HepG2 (cell line): ENCODE results near the gene TMEM221. TPM values are rescaled to one million over a fixed set of nuclear protein-coding genes. Genes with fewer than 3 reads are reported as not detected.

Experiments
- ATM ChIP-seq: fragments of 450-650 bp; IDR thresholded peaks from 2 replicates; pipeline ENCODE4 v1.7.1; 2017; ENCODE audit warnings: mild to moderate bottlenecking, borderline replicate concordance
- IRF2 ChIP-seq: IDR thresholded peaks from 2 replicates; pipeline ENCODE4 v1.6.1; 2018; ENCODE audit warnings: missing genetic modification reagents, missing compliant biosample characterization
- ISX ChIP-seq: sonication (generic); formaldehyde crosslinking; conservative IDR thresholded peaks from 2 replicates; pipeline ENCODE4 v1.5.0; 2020; ENCODE audit warnings: missing genetic modification reagents
- KLF16 ChIP-seq, 2 experiments: sonication (generic) in 1 of 2; formaldehyde crosslinking in 1 of 2; IDR thresholded peaks; 2 replicates each; pipeline versions ENCODE4 v1.6.1 to v1.8.0; 2016 to 2023; ENCODE audit warnings: missing genetic modification reagents in 2 of 2, missing compliant biosample characterization in 1 of 2
- ZNF629 ChIP-seq: sonication (generic); formaldehyde crosslinking; conservative IDR thresholded peaks from 2 replicates; pipeline ENCODE4 v1.5.0; 2020; ENCODE audit warnings: missing genetic modification reagents
- polyA plus RNA-seq, 8 experiments: library from polyadenylated mRNA; depleted of rRNA in 3 of 8; stranded (reverse) in 7 of 8; unstranded in 1 of 8; fragments of >200 nt; fragmentation: Illumina TruSeq in 4 of 8; extraction: Trizol in 4 of 8; gene quantifications; 2 replicates each; pipeline versions ENCODE4 v1.2.1 to v1.2.3, GENCODE V29; 2011 to 2016; ENCODE audit warnings: low read depth in 4 of 8, missing spikeins in 1 of 8, mixed read lengths in 1 of 8; ENCODE audit not compliant: insufficient read depth in 1 of 8
- total RNA-seq, 5 experiments: library from RNA; depleted of rRNA; stranded (reverse); fragments of >200 nt; fragmentation: Illumina TruSeq; extraction: Trizol; gene quantifications; 2 replicates each; pipeline ENCODE4 v1.2.3, GENCODE V29; 2016; ENCODE audit warnings: low read depth in 1 of 5
- TF ChIP-seq, protein P1 (sequence below), 2 experiments: sonication (generic) in 1 of 2; formaldehyde crosslinking in 1 of 2; IDR thresholded peaks; 2 replicates each; pipeline versions ENCODE4 v1.4.0 to v1.6.1; 2018 to 2020; ENCODE audit warnings: missing genetic modification reagents in 2 of 2, borderline replicate concordance in 1 of 2, low read depth in 1 of 2, mild to moderate bottlenecking in 1 of 2, missing biosample characterization in 1 of 2
- TF ChIP-seq, protein P2 (sequence below): sonication (generic); formaldehyde crosslinking; IDR thresholded peaks from 2 replicates; pipeline ENCODE4 v1.8.0; 2022; ENCODE audit warnings: missing genetic modification reagents, mild to moderate bottlenecking, inconsistent platforms, borderline replicate concordance

The TMEM221 gene
- total and polyA plus RNA-seq, 2 of the 13 experiments (the other 11 are each of a cell fraction or from before 2014, with no cell fraction given): 0.33 to 0.77 TPM

- TF ChIP-seq, protein P1, sequence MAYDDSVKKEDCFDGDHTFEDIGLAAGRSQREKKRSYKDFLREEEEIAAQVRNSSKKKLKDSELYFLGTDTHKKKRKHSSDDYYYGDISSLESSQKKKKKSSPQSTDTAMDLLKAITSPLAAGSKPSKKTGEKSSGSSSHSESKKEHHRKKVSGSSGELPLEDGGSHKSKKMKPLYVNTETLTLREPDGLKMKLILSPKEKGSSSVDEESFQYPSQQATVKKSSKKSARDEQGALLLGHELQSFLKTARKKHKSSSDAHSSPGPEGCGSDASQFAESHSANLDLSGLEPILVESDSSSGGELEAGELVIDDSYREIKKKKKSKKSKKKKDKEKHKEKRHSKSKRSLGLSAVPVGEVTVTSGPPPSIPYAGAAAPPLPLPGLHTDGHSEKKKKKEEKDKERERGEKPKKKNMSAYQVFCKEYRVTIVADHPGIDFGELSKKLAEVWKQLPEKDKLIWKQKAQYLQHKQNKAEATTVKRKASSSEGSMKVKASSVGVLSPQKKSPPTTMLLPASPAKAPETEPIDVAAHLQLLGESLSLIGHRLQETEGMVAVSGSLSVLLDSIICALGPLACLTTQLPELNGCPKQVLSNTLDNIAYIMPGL (CRISPR knock-in tag; IDR thresholded peaks at IDR 0.05; ENCODE audit: borderline replicate concordance in 1 of 2, low read depth in 1 of 2): no peak; a peak in 1 of 4 replicates
- TF ChIP-seq ZNF629 (CRISPR knock-in tag) (peak; percentile 93), ISX (CRISPR knock-in tag) (no peak), KLF16 (CRISPR knock-in tag; IDR thresholded peaks at IDR 0.05) (no peak), ATM (no peak), IRF2 (CRISPR knock-in tag) (no peak)
- TF ChIP-seq, protein P2, sequence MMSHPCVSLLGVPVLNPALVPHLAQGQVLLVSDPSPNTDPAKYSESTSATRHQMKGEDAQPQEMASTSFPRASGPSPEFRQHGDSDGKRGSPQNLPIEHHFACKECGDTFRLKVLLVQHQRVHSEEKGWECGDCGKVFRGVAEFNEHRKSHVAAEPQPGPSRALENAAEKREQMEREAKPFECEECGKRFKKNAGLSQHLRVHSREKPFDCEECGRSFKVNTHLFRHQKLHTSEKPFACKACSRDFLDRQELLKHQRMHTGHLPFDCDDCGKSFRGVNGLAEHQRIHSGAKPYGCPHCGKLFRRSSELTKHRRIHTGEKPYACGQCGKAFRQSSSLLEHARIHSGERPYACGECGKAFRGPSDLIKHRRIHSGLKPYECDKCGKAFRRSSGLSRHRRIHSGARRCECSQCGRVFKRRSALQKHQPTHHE (CRISPR knock-in tag): no peak
These were observed 41.0 kb upstream of the TMEM221 start (continued) for GRCh38 chr19:17489392-17490030.
